ENCODE data around the gene VMAC.
"Not testable (repeated sequence)": the region's sequence is repeated elsewhere in the genome, so short reads cannot be mapped to it uniquely, and the experiment has no call there.

VMAC gene

DNA sequence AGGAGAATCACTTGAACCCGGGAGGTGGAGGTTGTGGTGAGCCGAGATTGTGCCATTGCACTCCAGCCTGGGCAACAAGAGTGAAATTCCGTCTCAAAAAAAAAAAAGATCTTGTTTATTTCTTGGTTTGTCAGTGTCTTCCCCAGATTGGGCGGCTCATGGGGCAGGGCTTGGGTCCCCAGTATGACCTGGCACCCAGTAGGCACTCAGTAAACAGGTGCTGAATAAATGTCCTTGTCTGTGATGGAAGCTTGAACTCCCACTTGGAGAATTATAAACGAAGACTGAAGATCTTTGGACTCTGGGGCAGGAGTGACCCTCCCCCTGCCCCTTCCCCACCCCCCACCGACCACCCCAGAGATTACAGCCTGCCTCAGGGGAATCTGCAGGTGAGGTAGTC, 24.5 kb upstream of the VMAC start:
- TF ChIP-seq, protein P1, sequence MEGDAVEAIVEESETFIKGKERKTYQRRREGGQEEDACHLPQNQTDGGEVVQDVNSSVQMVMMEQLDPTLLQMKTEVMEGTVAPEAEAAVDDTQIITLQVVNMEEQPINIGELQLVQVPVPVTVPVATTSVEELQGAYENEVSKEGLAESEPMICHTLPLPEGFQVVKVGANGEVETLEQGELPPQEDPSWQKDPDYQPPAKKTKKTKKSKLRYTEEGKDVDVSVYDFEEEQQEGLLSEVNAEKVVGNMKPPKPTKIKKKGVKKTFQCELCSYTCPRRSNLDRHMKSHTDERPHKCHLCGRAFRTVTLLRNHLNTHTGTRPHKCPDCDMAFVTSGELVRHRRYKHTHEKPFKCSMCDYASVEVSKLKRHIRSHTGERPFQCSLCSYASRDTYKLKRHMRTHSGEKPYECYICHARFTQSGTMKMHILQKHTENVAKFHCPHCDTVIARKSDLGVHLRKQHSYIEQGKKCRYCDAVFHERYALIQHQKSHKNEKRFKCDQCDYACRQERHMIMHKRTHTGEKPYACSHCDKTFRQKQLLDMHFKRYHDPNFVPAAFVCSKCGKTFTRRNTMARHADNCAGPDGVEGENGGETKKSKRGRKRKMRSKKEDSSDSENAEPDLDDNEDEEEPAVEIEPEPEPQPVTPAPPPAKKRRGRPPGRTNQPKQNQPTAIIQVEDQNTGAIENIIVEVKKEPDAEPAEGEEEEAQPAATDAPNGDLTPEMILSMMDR (IDR thresholded peaks at IDR 0.05; ENCODE audit: control insufficient read depth, extremely low read depth, insufficient read depth), result no peak
- no peak overlapping the region for H3K4me3 ChIP-seq (ENCODE audit: low read depth, low read length)
- no peak for DNase-seq (ENCODE audit: low read depth)

DNA sequence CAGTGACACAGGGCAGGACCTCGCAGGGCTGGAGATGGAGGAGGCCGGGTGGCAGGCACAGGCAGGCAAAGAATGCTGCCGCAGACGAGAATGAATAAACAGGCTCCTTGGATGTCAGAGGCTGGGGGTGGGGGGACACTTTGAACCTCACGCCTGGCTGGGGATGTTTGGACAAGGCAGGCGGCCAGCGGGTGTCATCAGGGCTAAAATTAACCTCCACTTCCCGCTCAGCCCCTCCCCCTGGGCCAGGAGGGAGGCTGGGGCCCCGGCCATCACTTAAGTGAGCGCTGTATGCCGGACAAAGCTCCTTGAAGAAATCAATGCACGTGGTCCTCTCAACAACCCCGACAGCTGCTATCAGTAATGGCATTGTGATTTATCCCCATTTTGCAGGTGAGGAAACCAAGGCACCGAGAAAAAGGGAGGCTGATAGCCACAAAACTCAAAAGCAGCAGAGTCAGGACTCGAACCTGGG, 24.0 kb upstream of the VMAC start:
- no peak for DNase-seq (ENCODE audit: low read depth)
- TF ChIP-seq, protein P1 (IDR thresholded peaks at IDR 0.05; ENCODE audit: control insufficient read depth, extremely low read depth, insufficient read depth), result no peak
- no peak overlapping the region for H3K4me3 ChIP-seq (ENCODE audit: low read depth, low read length)

DNA sequence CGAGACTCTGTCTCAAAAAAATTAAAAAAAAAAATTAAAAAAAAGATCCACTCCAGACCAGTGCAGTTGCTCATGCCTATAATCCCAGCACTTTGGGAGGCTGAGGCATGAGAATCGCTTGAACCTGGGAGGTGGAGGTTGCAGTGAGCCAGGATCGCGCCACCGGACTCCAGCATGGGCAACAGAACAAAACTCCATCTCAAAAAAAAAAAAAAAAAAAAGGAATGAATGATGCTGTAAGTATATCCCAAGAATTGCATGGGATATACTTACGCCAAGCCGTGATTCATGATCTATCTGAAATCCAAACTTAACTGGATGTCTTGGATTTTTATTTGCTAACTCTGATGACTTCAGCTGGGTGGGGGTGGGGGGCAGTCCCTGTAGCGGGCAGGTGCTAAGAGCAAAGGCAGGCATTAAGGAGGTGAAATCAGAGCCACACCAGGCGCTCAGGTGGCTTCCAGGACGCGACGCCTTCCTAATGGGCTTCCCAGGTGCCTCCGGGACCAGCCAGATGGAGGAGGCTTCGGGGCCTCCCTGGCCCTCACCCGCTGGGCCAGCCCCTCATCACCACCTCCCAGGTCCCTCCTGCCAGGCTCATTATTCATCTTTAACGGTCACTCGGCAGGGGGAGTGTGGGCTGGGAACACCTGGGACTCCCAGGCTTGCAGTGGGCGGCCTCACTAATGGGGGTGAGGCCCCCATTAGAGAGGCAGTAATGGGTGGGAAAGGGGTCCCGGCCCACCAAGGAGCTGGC, 23.0 kb upstream of the VMAC start:
- H3K4me3 ChIP-seq (ENCODE audit: low read depth, low read length), result no peak overlapping the region
- no peak for DNase-seq (ENCODE audit: low read depth)
- TF ChIP-seq, protein P1 (IDR thresholded peaks at IDR 0.05; ENCODE audit: control insufficient read depth, extremely low read depth, insufficient read depth), result no peak

DNA sequence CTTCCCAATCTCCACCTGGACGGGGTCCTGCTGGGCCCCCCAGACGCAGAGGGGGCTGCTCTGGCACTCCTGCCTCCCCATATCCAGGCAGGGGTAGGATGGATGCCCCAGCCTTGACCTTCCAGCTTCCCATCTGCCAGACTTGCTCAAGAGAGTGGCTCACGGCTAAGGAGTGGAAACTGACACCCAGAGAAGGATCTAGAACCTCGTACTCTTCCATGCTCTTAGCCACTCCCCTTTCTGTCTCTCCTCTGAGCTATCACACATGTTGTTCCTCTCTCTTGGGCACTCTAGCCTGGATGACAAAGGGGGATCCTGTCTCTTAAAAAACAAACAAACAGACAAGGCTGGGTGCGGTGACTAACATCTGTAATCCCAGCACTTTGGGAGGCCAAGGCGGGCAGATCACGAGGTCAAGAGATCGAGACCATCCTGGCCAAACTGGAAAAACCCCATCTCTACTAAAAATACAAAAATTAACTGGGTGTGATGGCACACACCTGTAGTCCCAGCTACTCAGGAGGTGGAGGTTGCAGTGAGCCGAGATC, 22.2 kb upstream of the VMAC start:
- TF ChIP-seq, protein P1 (IDR thresholded peaks at IDR 0.05; ENCODE audit: control insufficient read depth, extremely low read depth, insufficient read depth), result no peak
- no peak overlapping the region for H3K4me3 ChIP-seq (ENCODE audit: low read depth, low read length)
- no peak for DNase-seq (ENCODE audit: low read depth)

DNA sequence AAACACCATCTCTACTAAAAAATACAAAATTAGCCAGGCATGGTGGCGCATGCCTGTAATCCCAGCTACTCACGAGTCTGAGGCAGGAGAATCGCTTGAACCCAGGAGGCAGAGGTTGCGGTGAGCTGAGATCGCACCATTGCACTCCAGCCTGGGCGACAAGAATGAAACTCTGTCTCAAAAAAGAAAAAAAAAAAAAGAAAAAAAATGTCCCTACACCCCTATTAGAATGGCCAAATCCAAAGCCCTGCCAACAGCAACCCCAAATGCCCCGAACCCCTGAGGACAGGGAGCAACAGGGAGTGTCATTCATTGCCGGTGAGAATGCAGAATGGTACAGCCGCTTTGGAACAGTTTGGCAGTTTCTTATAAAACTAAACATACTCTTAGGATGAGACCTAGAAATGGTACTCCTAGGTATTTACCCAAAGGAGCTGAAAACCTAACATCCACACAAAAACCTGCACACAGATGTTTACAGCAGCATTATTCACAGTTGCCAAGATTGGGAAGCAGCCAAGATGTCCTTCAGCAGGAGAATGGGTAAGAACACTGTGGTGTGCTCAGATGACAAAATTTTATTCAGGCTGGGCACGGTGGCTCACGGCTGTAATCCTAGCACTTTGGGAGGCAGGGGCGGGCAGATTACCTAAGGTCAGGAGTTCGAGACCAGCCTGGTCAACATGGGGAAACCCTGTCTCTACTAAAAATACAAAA, 21.4 kb upstream of the VMAC start:
- H3K4me3 ChIP-seq (ENCODE audit: low read depth, low read length); DNase-seq (ENCODE audit: low read depth): not testable (repeated sequence)

DNA sequence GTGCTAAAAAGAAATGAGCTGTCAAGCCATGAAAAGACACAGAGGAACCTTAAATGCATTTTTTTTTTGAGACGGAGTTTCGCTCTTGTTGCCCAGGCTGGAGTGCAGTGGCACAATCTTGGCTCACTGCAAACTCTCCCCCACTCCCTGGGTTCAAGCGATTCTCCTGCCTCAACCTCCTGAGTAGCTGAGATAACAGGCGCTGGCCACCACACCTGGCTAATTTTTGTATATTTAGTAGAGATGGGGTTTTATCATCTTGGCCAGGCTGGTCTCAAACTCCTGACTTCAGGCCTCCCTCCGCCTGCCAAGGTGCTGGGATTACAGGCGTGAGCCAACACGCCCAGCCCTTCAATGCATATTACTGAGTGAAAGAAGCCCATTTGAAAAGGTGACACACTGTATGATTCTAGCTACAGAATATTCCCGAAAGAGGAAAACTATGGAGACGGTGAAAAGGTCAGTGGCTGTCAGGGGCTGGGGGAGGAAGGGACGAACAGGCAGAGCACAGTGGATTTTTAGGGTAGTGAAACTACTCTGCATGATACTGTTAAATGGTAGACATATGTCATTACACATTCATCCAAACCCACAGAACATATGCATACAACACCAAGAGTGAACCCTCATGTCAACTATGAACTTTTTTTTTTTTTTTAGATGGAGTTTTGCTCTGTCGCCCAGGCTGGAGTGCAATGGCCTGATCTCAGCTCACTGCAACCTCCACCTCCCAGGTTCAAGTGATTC, 20.4 kb upstream of the VMAC start:
- not testable (repeated sequence) for DNase-seq (ENCODE audit: low read depth)

DNA sequence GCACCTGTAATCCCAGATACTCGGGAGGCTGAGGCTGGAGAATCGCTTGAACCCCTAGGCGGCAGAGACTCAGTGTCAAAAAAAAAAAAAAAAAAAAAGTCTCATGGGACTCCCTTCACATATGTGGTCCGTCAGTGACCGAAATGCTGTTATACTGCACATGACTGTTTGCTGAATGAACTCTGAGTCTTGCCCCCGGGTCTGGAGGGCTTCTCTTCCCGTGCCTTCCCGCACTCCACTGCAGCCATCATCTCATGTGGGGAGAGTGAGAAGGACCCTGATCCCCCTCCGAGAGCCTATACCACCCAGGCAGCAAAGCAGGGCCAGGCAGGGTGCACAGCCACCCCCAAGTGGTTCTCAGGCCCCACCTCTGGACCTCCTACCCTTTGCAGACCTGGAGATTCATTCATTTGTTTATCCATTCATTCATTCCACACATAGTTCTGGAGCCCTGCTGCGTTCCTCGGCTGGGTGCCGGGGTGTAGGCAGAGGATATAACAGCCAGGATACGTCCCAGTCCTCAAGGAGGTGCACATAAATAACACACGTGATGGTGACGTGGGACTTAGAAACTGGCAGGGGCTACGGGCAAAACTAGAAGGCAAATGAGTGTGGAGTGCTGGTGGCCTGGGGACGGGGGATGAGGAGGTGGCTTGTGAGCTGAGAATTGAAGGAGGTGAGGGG, 15.2 kb upstream of the VMAC start:
- TF ChIP-seq, protein P1 (IDR thresholded peaks at IDR 0.05; ENCODE audit: control insufficient read depth, extremely low read depth, insufficient read depth), result no peak
- DNase-seq (ENCODE audit: low read depth), result no peak
- no peak overlapping the region for H3K4me3 ChIP-seq (ENCODE audit: low read depth, low read length)

More for the DNA sequence above, 20.4 kb upstream of the VMAC start:
- H3K4me3 ChIP-seq (ENCODE audit: low read depth, low read length), result not testable (repeated sequence)
